Keratinocyte (primary cell): ENCODE data around the gene SNCB. TPM values are rescaled to one million over a fixed set of nuclear protein-coding genes. Genes with fewer than 3 reads are reported as not detected.

Experiments used
- DNase-seq: peaks from one replicate; pipeline ENCODE4 v3.0.0-alpha.2; 2011; ENCODE audit warnings: low read depth, missing footprints, low spot score
- FAIRE-seq: peaks from 2 replicates; lab custom pipeline; 2011; peaks lifted over from hg19 to GRCh38; lab: Jason Lieb, UNC
- H2AFZ ChIP-seq: 2 replicates; pipeline ENCODE4 v1.6.0; 2012; ENCODE audit warnings: low read length, control low read depth, inconsistent platforms; ENCODE audit not compliant: control insufficient read depth
- H3K27ac ChIP-seq: 2 replicates; pipeline ENCODE4 v1.5.1; 2011; ENCODE audit warnings: low read length; ENCODE audit not compliant: control insufficient read depth, insufficient read depth
- H3K27me3 ChIP-seq: 3 replicates; pipeline ENCODE4 v1.6.0; 2011; ENCODE audit warnings: low read length; ENCODE audit not compliant: control insufficient read depth, insufficient read depth; ENCODE audit errors: extremely low read depth
- H3K36me3 ChIP-seq, 2 experiments: 2 replicates in 1 of 2; 3 replicates in 1 of 2; pipeline ENCODE4 v1.5.1; 2011; ENCODE audit warnings: low read length in 2 of 2, mild to moderate bottlenecking in 1 of 2; ENCODE audit not compliant: control insufficient read depth in 2 of 2, insufficient read depth in 2 of 2; ENCODE audit errors: extremely low read depth in 1 of 2
- H3K4me1 ChIP-seq: 3 replicates; pipeline ENCODE4 v1.5.1; 2011; ENCODE audit warnings: low read length; ENCODE audit not compliant: control insufficient read depth, insufficient read depth; ENCODE audit errors: extremely low read depth
- H3K4me2 ChIP-seq: 3 replicates; pipeline ENCODE4 v1.6.0; 2011; ENCODE audit warnings: low read depth, low read length; ENCODE audit not compliant: control insufficient read depth, insufficient read depth; ENCODE audit errors: extremely low read depth
- H3K4me3 ChIP-seq, 3 experiments: fragments of 200-600 bp in 1 of 3; sonication (generic) in 1 of 3; 2 replicates in 2 of 3; 3 replicates in 1 of 3; pipeline ENCODE4 v1.5.1; 2011 to 2016; ENCODE audit warnings: low read length in 3 of 3, mild to moderate bottlenecking in 3 of 3, control low read depth in 2 of 3, inconsistent platforms in 1 of 3, low read depth in 1 of 3, mixed read lengths in 1 of 3, mixed run types in 1 of 3, moderate library complexity in 1 of 3; ENCODE audit not compliant: control insufficient read depth in 2 of 3, insufficient read depth in 2 of 3; ENCODE audit errors: extremely low read depth in 1 of 3
- H3K79me2 ChIP-seq: 2 replicates; pipeline ENCODE4 v1.6.0; 2012; ENCODE audit warnings: low read length; ENCODE audit not compliant: control insufficient read depth, insufficient read depth
- H3K9ac ChIP-seq: 3 replicates; pipeline ENCODE4 v1.6.0; 2011; ENCODE audit warnings: low read length; ENCODE audit not compliant: control insufficient read depth, insufficient read depth; ENCODE audit errors: extremely low read depth
- H3K9me1 ChIP-seq: 3 replicates; pipeline ENCODE4 v1.6.0; 2011; ENCODE audit warnings: low read length; ENCODE audit not compliant: control insufficient read depth, insufficient read depth; ENCODE audit errors: extremely low read depth
- H3K9me3 ChIP-seq: 2 replicates; pipeline ENCODE4 v1.5.1; 2012; ENCODE audit warnings: low read depth, low read length; ENCODE audit not compliant: control insufficient read depth
- H4K20me1 ChIP-seq: 3 replicates; pipeline ENCODE4 v1.6.0; 2011; ENCODE audit warnings: low read length; ENCODE audit not compliant: control insufficient read depth, insufficient read depth; ENCODE audit errors: extremely low read depth
- EZH2 ChIP-seq: IDR thresholded peaks from one replicate; pipeline ENCODE4 v1.6.1; 2012; ENCODE audit warnings: inconsistent platforms, mild to moderate bottlenecking, low read length, moderate library complexity
- dilution Hi-C: fragments of 300-500 bp; cut with MboI; formaldehyde crosslinking; loops from one replicate; pipeline ENCODE4 v1.7.0; 2020; ENCODE audit warnings: low sequenced_read_pairs; ENCODE audit not compliant: extremely low pct_ligation_motif_present
- polyA plus RNA-seq, 5 experiments: library from polyadenylated mRNA; depleted of rRNA in 3 of 5; stranded (reverse) in 3 of 5; stranded (forward) in 1 of 5; unstranded in 1 of 5; fragments of >200 nt; gene quantifications; 1 replicate in 1 of 5; 2 replicates in 3 of 5; 3 replicates in 1 of 5; pipeline versions ENCODE4 v1.2.1 to v1.2.3, GENCODE V29; 2011 to 2012; ENCODE audit warnings: missing spikeins in 2 of 5, low read depth in 1 of 5, low replicate concordance in 1 of 5
- TF ChIP-seq, protein P1 (sequence below), 3 experiments: IDR thresholded peaks in 1 of 3; conservative IDR thresholded peaks in 1 of 3; optimal IDR thresholded peaks in 1 of 3; 2 replicates in 2 of 3; 3 replicates in 1 of 3; pipeline versions ENCODE3 to v1.5.1; 2011; ENCODE audit warnings: low read length in 3 of 3, mild to moderate bottlenecking in 3 of 3, moderate library complexity in 2 of 3, control low read depth in 1 of 3, inconsistent platforms in 1 of 3; ENCODE audit not compliant: insufficient read depth in 2 of 3; ENCODE audit errors: extremely low read depth in 1 of 3

The SNCB gene
- polyA plus RNA-seq, 1 donor (not counting 4 experiments of a cell fraction or from before 2014, with no cell fraction given), result 0.69 TPM

DNA sequence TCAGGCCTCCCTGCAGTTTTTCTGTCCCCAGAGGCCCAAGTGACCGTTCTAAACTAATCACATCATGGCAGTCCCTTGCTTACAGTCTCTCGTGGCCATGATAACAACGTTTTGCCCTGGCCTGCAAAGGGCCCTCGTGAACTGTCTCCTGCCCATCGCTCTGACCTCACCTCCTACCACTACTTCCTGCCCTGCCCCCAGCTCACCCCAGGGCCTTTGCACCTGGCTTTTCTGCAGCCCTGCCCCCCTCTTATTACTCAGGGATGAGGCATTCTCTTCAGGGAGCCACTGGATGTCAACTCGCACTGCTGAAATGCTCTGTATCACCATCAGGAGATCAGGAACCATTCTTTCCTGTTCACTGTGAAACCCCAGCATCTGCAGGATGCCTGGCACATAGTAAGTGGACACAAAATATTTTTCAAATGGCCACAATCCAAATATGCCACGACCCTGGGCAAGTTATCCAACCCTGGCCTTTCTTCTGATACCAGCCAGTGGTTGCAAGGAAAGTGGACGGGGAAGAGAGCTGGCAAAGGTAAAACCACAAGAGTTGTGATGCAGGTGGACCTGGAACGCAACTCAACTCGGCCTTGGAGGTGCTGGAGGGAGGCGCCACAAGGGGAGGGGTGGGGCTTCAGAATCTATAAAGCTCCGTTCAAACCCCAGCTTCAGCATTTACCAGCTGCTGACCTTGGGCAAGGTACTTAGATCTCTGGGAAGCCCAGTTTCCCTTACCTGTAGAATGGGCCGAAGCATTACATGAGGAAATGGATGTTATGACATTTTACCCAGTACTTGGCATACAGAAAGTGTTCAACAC, 1.7 kb downstream of the SNCB start:
- Histone ChIP-seq H3K36me3 (no peaks in the 10 kb centered on the region), H3K27ac (no peak overlapping the region), H3K79me2 (no peaks in the 10 kb centered on the region), H3K9me3 (no peaks in the 10 kb centered on the region), H2AFZ (no peak overlapping the region), H4K20me1 (peaks cover 4% of the 10 kb centered on the region), H3K4me2 (no peak overlapping the region), H3K9me1 (no peaks in the 10 kb centered on the region), H3K27me3 (peaks cover 32% of the 10 kb centered on the region), H3K4me3 (no peak overlapping the region), H3K9ac (no peak overlapping the region), H3K4me1 (peaks cover 45% of the 10 kb centered on the region)
- FAIRE-seq, result peak; percentile 56
- no peak for DNase-seq
- TF ChIP-seq EZH2, result no peak
- TF ChIP-seq, protein P1, sequence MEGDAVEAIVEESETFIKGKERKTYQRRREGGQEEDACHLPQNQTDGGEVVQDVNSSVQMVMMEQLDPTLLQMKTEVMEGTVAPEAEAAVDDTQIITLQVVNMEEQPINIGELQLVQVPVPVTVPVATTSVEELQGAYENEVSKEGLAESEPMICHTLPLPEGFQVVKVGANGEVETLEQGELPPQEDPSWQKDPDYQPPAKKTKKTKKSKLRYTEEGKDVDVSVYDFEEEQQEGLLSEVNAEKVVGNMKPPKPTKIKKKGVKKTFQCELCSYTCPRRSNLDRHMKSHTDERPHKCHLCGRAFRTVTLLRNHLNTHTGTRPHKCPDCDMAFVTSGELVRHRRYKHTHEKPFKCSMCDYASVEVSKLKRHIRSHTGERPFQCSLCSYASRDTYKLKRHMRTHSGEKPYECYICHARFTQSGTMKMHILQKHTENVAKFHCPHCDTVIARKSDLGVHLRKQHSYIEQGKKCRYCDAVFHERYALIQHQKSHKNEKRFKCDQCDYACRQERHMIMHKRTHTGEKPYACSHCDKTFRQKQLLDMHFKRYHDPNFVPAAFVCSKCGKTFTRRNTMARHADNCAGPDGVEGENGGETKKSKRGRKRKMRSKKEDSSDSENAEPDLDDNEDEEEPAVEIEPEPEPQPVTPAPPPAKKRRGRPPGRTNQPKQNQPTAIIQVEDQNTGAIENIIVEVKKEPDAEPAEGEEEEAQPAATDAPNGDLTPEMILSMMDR (optimal IDR thresholded peaks at IDR 0.05 in 1 of 3, IDR thresholded peaks at IDR 0.05 in 1 of 3, conservative IDR thresholded peaks at IDR 0.05 in 1 of 3; ENCODE audit: extremely low read depth in 1 of 3, insufficient read depth in 2 of 3, low read length in 3 of 3), result no peak
- dilution Hi-C loops, result no loop called here

GRCh38 chr5:176627582-176627981, 2.8 kb downstream of the SNCB start:
- H3K9ac ChIP-seq, result no peak overlapping the region
- TF ChIP-seq, protein P1 (optimal IDR thresholded peaks at IDR 0.05 in 1 of 3, IDR thresholded peaks at IDR 0.05 in 1 of 3, conservative IDR thresholded peaks at IDR 0.05 in 1 of 3; ENCODE audit: extremely low read depth in 1 of 3, insufficient read depth in 2 of 3, low read length in 3 of 3), result no peak
- TF ChIP-seq EZH2, result no peak
- H3K4me2 ChIP-seq, result no peak overlapping the region
- dilution Hi-C loops, result no loop called here
- H3K27me3 ChIP-seq, result peaks cover 24% of the 10 kb centered on the region
- no peaks in the 10 kb centered on the region for H3K36me3 ChIP-seq
- H3K4me1 ChIP-seq, result peaks cover 45% of the 10 kb centered on the region
- DNase-seq (no peak), FAIRE-seq (no peak)
- no peak overlapping the region for H2AFZ ChIP-seq
- no peaks in the 10 kb centered on the region for H3K9me3 ChIP-seq
- no peak overlapping the region for H3K27ac ChIP-seq
- no peaks in the 10 kb centered on the region for H3K9me1 ChIP-seq
- peaks cover 4% of the 10 kb centered on the region for H4K20me1 ChIP-seq
- no peaks in the 10 kb centered on the region for H3K79me2 ChIP-seq
- no peak overlapping the region for H3K4me3 ChIP-seq
